DND-41 (cell line): Measurements from ENCODE around the gene THRA.

Experiments
- CTCF ChIP-seq: IDR thresholded peaks from 2 replicates; pipeline ENCODE4 v1.5.1; 2012; ENCODE audit warnings: borderline replicate concordance, low read length, moderate library complexity, mild to moderate bottlenecking; ENCODE audit not compliant: poor library complexity, severe bottlenecking; ENCODE audit errors: extremely low read depth
- EZH2 ChIP-seq: IDR thresholded peaks from 3 replicates; pipeline ENCODE4 v1.6.1; 2012; ENCODE audit warnings: borderline replicate concordance, low read depth, mild to moderate bottlenecking, moderate library complexity, low read length, inconsistent platforms; ENCODE audit not compliant: severe bottlenecking

DNA sequence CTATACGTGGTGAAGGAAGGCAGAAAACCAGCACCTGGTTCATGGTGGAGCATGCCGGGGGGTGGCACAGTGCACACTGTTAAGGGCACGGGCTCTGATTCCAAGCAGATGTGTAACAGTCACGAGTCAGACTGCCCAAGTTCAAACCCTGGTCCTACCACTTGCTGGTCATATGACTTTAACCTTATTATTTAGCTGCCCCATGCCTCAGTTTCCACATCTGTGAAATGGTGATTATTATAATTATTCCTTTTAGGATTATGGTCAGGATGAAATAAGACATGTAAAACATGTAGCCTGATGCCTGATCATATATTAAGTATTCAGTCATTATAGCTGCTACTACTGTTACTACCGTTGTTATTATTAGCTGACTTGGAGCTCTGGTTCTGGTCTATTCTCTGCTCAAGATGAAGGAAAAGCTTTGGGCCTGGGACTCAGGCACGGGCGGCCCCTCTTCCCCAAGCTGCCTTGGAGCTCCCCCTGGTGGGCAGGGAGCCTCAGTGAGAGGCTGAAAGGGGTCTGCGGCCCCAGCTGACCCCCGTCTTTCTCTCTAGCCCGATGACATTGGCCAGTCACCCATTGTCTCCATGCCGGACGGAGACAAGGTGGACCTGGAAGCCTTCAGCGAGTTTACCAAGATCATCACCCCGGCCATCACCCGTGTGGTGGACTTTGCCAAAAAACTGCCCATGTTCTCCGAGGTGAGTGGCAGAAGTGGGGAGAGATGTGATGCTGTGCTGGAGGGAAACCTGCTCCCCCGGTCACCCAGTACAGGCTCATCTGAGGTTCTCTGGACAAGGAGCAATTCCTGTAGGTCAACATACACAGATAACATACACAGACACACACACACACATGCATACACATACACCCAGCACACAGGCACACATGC is 23.6 kb downstream of the THRA start:
- TF ChIP-seq EZH2 (no peak), CTCF (peak; percentile 80)
